ENCODE results near the gene MTPN.

DNA sequence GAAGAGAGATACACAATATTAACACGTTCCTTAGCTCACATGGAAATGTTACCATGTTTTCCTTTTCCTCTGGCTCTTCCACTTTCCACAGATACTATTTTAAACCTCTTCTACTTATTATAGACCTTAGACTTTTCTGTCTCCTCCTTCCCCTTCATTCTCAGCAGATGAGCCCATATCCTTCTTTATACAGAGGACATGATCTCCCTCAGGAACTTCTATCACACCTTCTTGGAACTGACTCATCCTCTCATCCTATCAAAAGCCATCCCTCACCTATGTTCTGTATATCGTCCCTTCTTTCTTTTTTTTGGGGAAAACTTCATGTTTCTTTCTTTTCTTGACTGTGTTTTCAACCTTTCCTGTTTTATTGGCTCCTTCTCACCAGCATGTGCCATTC, 20.8 kb downstream of the MTPN start:
- TF ChIP-seq, protein P1, sequence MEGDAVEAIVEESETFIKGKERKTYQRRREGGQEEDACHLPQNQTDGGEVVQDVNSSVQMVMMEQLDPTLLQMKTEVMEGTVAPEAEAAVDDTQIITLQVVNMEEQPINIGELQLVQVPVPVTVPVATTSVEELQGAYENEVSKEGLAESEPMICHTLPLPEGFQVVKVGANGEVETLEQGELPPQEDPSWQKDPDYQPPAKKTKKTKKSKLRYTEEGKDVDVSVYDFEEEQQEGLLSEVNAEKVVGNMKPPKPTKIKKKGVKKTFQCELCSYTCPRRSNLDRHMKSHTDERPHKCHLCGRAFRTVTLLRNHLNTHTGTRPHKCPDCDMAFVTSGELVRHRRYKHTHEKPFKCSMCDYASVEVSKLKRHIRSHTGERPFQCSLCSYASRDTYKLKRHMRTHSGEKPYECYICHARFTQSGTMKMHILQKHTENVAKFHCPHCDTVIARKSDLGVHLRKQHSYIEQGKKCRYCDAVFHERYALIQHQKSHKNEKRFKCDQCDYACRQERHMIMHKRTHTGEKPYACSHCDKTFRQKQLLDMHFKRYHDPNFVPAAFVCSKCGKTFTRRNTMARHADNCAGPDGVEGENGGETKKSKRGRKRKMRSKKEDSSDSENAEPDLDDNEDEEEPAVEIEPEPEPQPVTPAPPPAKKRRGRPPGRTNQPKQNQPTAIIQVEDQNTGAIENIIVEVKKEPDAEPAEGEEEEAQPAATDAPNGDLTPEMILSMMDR (IDR thresholded peaks at IDR 0.05) = no peak
- TF ChIP-seq POLR2A (IDR thresholded peaks at IDR 0.05) = no peak
- TF ChIP-seq EP300 (IDR thresholded peaks at IDR 0.05) = no peak
